AG09319 (cell line): ENCODE results near the gene CACNA2D3.

Source experiments
- DNase-seq: peaks from one replicate; pipeline ENCODE4 v3.0.0-alpha.2; 2010; ENCODE audit warnings: low read depth; ENCODE audit errors: extremely low read depth
- TF ChIP-seq, protein P1 (sequence below): IDR thresholded peaks from 2 replicates; pipeline ENCODE4 v1.5.1; 2011; ENCODE audit warnings: low read depth, mild to moderate bottlenecking, inconsistent platforms, low read length, moderate library complexity

Gene CACNA2D3

GRCh38 chr3:54131026-54131605 is 8.8 kb downstream of the CACNA2D3 start:
- no peak for DNase-seq
- TF ChIP-seq, protein P1, sequence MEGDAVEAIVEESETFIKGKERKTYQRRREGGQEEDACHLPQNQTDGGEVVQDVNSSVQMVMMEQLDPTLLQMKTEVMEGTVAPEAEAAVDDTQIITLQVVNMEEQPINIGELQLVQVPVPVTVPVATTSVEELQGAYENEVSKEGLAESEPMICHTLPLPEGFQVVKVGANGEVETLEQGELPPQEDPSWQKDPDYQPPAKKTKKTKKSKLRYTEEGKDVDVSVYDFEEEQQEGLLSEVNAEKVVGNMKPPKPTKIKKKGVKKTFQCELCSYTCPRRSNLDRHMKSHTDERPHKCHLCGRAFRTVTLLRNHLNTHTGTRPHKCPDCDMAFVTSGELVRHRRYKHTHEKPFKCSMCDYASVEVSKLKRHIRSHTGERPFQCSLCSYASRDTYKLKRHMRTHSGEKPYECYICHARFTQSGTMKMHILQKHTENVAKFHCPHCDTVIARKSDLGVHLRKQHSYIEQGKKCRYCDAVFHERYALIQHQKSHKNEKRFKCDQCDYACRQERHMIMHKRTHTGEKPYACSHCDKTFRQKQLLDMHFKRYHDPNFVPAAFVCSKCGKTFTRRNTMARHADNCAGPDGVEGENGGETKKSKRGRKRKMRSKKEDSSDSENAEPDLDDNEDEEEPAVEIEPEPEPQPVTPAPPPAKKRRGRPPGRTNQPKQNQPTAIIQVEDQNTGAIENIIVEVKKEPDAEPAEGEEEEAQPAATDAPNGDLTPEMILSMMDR: no peak

GRCh38 chr3:54131890-54132289 is 9.5 kb downstream of the CACNA2D3 start:
- DNase-seq: no peak
- TF ChIP-seq, protein P1: no peak

DNA sequence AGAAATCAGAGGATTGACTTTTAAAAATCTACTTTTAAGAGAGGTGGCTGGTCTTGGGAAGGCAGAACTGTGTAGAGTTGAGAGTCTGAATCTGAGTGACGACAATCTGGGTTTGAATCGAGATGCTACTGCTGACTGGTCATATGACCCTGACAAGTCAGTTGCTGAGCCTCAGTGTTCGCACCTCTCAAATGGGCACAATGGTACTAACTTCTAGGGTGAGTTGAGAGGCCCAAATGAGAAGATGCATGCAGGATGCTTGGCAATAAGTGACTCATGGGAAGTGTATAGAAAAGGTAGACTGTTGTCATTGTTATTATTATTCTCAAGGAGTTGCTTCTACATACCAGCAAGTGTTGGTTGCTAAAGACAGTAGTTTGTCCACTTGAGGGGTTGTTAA is 10.3 kb downstream of the CACNA2D3 start:
- TF ChIP-seq, protein P1: no peak
- DNase-seq: no peak

DNA sequence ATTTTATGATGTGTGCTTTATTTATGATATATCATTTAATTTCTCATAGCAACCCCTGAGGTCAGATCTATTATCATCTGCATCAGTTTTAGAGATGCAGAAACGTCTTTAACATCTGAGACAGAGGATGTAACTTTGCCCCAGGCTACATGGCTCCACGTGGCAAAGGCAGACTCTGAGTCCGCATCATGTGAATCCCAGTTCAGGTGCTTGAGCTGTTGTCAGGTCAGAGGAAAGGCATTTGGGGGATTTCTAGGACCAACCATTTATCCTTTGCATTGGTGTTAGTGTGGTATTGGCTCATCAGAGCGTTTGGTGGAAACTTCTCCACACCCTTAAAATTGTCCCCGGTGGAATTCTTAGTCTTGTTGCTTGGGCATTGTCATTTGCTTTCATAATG is 10.8 kb downstream of the CACNA2D3 start:
- DNase-seq: no peak
- TF ChIP-seq, protein P1: no peak

- TF ChIP-seq, protein P1: no peak
- no peak for DNase-seq
These were observed 11.8 kb downstream of the CACNA2D3 start for GRCh38 chr3:54134155-54134554.

DNA sequence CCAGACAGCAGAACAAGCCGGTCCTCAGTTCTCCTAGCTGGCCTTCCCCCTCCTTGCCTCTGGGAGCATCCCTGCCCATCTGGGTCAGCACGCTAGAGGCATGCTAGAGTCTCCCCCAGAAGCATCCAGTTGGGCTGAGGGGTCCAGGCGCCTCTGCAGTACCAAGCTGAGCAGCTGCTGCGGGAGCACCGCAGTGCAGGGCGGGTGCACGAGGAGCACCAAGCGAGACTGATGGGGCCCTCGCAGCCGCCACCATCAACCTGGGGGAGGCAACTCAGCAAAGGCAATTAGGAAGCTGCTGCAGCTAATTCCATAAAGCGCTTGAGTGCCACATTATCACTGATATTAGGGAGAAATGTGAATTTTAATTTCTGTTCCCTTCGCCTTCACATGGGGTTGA is 12.4 kb downstream of the CACNA2D3 start:
- TF ChIP-seq, protein P1: no peak
- DNase-seq: no peak

GRCh38 chr3:54137311-54137710 is 15.0 kb downstream of the CACNA2D3 start:
- DNase-seq: no peak
- TF ChIP-seq, protein P1: no peak
